HG03565 (cell line): Measurements from ENCODE around the gene PLCXD1.
A peak's percentile ranks its signal among the peaks of the same experiment; 100 is the strongest.
"Not testable (repeated sequence)": the region's sequence is repeated elsewhere in the genome, so short reads cannot be mapped to it uniquely, and the experiment has no call there.

Experiments used
- ATAC-seq: cut with Tn5 transposase; IDR thresholded peaks from one replicate; pipeline ENCODE4 v1.9.1; 2021; ENCODE audit warnings: mild to moderate bottlenecking, moderate library complexity; ENCODE audit not compliant: unreplicated experiment

The PLCXD1 gene

DNA sequence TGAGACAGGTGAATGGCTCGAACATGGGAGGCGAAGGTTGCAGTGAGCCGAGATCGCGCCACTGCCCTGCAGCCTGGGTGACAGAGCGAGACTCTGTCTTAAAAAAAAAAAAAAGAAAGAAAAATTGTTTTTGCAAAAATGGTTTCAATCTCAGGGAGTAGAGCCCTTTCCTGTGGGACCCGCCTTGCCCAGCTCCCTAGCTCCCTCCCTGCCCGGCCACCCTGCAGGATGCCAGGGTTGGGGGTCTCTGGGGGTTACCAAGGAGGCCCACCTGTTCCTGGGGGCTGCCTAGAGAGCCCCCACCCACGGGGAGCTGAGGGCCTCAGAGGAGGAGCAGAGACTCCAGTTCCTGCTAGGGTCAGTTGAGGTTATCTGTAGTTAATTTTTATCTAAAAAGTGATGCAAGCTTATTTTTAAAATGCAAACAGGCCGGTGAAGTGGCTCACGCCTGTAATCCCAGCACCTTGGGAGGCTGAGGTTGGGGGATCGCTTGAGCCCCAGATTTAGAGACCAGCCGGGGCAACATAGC lies 18.7 kb upstream of the PLCXD1 start:
- ATAC-seq: no peak

DNA sequence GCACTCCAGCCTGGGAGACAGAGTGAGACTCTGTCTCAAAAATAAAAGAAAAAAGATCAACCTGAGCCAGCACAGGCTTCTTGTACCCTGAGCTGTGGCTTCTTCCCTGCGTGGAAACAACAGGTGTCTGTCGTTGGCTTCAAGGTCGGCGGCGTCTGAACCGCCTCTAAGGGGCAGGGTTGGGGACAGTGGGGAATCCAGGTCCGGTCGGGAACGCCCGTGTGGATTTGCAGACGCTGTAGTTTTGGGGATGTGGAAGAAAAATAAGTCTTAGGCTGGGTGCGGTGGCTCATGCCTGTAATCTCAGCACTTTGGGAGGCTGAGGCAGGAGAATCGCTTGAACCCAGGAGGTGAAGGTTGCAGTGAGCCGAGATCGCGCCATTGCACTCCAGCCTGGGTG lies 17.2 kb upstream of the PLCXD1 start:
- not testable (repeated sequence) for ATAC-seq

DNA sequence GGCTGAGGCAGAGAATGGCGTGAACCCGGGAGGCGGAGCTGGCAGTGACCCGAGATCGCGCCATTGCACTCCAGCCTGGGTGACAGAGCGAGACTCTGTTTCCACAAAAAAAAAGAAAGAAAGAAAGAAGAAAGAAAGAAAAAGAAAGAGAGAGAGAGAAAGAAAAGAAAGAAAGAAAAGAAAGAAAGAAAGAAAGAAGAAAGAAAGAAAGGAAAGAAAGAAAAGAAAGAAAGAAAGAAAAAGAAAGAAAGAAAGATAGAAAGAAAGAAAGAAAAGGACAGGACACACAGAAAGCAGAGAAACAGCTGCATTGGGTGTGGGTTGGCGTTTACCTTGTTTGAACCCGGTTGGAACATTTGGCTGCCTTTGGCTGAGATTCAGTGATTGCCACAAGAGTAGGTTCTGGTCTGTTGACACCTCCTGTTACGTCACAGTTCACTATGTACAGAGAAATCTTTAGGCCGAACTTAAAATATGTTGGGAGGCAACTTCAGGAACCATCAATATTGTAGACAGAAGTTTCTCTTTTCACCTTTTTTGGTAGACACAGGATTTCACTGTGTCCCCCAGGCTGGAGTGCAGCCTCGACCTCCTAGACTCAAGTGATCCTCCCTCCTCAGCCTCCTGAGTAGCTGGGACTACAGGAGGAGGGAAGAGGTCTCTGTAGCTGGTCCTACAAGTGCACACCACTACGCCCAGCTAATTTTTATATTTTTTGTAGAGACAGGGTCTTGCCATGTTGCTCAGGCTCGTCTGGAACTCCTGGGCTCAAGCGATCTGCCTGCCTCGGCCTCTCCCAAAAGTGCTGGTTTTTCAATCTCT lies 16.3 kb upstream of the PLCXD1 start:
- no peak for ATAC-seq

- no peak for ATAC-seq
These were observed 15.7 kb upstream of the PLCXD1 start for GRCh38 chrX:265502-265901.

- ATAC-seq: no peak
These were observed 13.4 kb upstream of the PLCXD1 start for GRCh38 chrX:267771-268261.

GRCh38 chrX:270848-271367 lies 10.3 kb upstream of the PLCXD1 start:
- ATAC-seq: no peak

DNA sequence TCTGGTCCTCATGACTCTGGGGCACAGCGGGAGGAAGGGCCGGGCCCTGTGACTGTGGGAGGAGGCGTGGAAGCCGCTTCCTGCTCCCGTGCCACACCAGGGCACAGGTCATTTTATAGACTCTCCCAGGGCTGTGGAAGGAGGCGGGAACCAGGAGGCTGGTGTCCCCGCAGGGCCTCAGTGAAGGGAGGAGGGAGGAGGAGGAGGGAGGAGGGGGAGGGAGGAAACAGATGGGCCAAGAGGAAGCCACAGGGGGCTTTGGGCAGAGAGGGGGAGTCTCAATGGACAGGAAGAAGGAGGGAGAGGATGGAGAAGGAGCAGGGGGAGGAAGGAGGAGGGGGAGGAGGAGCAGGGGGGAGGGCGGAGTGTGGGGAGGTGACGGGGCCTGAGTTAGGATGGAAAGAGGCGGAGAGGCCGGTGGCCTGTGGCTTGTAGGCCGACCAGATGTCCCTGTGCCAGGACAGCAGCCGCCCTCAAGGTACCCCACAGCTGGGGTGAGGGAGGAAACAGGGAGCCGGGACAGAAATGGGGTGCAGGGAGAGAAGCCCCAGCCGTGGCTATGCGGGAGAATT lies 6.2 kb upstream of the PLCXD1 start:
- no peak for ATAC-seq

DNA sequence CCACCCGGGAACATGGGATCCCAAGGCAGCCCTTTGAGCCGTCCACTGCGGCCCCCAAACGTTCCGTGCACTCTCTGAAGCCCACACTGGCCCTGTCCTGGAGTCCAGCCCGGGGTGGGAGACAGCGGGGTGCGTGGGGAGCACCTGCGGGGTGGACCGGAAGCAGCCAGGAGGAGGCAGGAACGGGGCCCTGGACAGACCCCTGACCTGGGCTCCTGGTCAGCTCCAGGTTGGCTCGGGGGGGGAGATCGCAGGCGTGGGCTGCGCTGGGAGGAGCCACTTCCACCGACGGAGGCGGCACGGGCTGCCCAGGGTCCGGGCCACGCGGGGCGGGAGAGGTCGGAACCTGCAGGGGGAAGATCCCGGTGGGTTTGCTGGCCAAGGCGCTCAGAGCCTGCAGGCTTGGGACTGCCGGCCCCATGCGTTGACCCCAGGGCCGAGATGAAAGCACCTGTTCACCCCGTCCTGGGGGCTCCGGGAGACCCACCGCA lies 5.7 kb upstream of the PLCXD1 start:
- no peak for ATAC-seq

DNA sequence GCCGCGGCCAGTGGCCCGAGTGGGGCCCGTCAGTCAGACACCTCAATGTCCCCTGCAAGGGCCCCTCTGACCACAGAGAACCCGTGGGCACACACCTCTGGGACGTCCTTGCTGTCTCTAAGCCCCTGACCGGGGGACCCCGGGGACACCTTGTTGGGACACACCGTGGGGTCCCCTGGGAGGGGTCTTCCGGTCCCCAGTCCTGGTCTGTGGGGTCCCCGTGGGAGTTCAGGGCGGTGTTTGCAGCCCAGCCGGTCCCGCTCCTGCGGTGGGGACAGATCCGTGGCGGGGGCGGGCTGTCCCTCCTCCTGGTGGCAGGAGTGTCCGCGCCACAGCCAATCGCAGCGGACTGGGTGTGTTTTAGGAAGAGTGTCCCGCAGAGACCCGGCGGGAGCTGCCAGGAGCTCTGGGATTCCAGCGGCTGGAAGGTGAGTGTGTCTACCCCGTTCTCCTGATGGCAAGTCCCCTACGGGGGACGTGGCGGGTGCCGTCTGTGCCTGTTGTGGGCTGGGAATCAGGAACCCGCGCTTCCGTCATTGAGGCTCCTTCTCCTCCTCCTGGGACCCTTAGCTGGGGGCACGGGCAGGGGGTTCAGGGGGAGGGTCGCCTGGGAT lies 5.1 kb upstream of the PLCXD1 start:
- ATAC-seq: peak; percentile 73

DNA sequence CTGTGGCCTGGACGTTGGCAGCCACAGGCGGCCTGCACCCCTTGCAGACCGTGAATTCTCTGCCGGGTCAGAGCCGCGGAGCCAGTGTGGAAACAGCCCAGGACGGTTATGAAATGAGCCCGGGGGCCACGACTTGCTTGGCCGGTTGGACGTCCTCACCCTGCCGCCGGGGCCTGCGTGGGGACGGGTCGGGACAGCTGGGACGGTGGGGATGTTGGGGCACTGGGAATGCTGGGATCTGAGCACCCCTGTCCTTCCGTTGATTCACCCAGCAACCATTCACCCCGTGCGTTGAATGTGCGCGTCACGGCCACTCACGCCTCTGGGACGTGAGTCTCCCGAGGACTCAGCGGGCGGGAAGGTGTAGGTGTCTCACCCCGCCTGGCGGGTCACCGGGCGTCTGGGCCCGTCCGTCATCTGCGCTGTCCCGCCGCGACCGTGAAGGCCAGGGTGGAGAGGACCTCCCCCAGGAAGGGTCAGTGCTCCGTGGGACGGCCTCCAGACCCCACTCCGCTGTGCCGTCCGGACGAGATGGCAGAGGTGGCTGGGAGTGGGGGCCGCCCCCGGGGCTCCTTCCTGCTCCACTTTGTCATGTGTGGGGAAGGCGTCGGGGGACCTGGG lies 4.5 kb upstream of the PLCXD1 start:
- peak; percentile 10 for ATAC-seq

DNA sequence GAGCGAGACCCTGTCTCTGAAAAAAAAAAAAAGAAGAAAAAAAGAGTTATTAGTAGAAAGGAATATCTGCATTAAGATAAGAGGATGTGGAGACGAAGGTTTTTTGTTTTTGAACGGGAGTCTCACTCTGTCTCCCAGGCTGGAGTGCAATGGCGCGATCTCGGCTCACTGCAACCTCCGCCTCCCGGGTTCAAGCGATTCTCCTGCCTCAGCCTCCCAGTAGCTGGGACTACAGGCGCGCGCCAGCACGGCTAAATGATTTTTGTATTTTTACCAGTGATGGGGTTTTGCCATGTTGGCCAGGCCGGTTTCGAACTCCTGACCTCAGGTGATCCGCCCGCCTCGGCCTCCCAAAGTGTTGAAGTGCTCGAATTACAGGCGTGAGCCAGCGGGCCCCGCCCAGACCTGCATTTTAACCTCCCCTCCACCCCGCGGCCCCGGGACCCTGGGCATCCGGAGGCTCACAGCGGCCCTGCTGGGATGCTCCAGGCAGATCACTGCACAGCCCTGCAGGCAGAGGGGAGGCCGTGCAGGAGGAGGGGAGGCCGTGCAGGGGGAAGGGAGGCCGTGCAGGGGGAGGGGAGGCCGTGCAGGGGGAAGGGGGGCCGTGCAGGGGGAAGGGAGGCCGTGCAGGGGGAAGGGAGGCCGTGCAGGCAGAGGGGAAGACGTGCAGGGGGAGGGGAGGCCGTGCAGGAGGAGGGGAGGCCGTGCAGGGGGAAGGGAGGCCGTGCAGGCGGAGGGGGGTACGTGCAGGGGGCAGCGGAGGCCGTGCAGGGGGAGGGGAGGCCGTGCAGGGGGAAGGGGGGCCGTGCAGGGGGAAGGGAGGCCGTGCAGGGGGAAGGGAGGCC lies 1.2 kb upstream of the PLCXD1 start:
- ATAC-seq: not testable (repeated sequence)

DNA sequence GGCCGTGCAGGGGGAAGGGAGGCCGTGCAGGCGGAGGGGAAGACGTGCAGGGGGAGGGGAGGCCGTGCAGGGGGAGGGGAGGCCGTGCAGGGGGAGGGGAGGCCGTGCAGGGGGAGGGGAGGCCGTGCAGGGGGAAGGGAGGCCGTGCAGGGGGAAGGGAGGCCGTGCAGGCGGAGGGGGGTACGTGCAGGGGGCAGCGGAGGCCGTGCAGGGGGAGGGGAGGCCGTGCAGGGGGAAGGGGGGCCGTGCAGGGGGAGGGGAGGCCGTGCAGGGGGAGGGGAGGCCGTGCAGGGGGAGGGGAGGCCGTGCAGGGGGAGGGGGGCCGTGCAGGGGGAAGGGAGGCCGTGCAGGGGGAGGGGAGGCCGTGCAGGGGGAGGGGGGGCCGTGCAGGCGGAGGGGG lies 459 bp upstream of the PLCXD1 start:
- ATAC-seq: not testable (repeated sequence)

DNA sequence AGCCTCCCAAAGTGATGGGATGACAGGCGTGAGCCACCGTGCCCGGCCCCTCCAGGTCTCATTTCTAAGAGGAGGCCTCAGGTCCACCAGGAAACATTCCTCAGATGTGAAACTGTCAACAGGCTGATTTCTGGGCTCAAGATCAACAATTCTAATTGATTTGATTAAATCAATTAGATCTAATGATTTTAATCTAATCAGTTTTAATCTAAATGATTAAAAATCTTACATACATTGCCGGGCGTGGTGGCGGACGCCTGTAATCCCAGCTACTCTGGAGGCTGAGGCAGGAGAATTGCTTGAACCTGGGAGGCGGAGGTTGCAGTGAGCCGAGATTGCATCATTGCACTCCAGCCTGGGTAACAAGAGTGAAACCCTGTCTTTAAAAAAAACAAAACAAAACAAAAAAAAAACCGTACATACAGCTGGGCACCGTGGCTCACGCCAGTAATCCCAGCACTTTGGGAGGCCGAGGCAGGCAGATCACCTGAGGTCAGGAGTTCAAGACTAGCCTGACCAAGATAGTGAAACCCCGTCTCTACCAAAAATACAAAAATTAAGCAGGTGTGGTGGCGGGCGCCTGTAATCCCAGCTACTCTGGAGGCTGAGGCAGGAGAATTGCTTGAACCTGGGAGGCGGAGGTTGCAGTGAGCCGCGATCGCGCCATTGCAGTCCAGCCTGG lies 960 bp downstream of the PLCXD1 start:
- not testable (repeated sequence) for ATAC-seq

DNA sequence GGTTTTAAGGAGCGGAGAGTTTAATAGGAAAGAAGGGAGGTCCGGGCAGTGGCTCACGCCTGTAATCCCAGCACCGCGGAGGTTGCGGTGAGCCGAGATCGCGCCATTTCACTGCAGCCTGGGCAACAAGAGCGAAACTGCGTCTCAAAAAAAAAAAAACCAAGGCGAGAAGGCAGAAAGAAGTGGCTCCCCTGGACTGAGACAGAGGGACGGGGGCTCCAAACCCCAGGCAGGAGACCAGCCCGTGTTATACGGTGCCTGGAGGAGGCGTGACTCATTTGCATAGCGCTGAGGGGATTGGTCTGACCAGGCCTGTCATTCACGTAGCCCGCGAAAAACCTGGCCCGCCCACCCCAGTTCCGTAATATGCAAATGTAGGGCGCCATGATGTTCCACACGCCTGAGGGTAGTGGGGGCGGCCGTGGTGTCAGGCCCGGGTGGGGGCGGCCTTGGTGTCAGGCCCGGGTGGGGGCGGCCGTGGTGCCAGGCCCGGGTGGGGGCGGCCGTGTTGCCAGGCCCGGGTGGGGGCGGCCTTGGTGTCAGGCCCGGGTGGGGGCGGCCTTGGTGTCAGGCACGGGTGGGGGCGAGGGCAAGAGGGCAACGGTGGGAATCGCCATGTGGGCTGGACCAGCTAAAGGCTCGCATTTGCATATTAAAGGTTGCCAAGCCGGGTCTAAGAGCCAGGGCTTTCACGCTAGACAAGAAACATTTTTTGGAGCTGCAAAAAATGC lies 2.1 kb downstream of the PLCXD1 start:
- ATAC-seq: peak; percentile 98

GRCh38 chrX:285076-285677 lies 4.0 kb downstream of the PLCXD1 start:
- ATAC-seq: no peak

- ATAC-seq: no peak
These were observed 6.5 kb downstream of the PLCXD1 start for GRCh38 chrX:287670-288069.

DNA sequence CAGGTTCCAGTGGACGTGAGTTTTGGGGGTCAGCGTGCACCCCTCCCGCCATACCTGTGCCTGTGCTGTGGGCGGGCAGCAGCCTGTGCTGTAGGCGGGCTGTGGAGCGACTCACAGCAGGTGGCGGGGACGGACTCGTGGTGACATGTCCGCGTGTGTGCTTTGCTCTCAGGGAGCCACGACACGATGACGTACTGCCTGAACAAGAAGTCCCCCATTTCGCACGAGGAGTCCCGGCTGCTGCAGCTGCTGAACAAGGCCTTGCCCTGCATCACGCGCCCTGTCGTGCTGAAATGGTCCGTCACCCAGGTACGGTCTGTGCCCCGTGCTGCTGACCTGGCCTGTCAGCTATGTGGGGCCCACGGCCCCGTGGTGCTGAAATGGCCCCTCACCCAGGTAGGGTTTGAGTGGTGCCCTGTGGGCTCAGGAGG lies 7.4 kb downstream of the PLCXD1 start:
- no peak for ATAC-seq

- no peak for ATAC-seq
These were observed 9.4 kb downstream of the PLCXD1 start for GRCh38 chrX:290476-291166.
